Cardiac muscle cell (in vitro differentiated cells and primary cell): ENCODE measurements around the gene TP53RK. TPM values are rescaled to one million over a fixed set of nuclear protein-coding genes. Genes with fewer than 3 reads are reported as not detected.

Experiments used
- DNase-seq, 2 donors: peaks; one replicate each; pipeline versions ENCODE4 v3.0.0 to v3.0.0-alpha.2; 2010 to 2017; ENCODE audit warnings: low read depth in 1 of 2, low spot score in 1 of 2
- H3K27ac ChIP-seq: fragments of 200-600 bp; sonication (generic); 2 replicates; pipeline ENCODE4 v1.5.1; 2016
- H3K27me3 ChIP-seq: fragments of 200-600 bp; sonication (generic); 2 replicates; pipeline ENCODE4 v1.6.0; 2016; ENCODE audit warnings: control low read depth
- H3K36me3 ChIP-seq: fragments of 200-600 bp; sonication (generic); 2 replicates; pipeline ENCODE4 v1.5.1; 2016; ENCODE audit warnings: control low read depth
- H3K4me1 ChIP-seq: fragments of 200-600 bp; sonication (generic); 2 replicates; pipeline ENCODE4 v1.8.1; 2017; ENCODE audit warnings: low read depth, mild to moderate bottlenecking, mixed run types
- H3K4me3 ChIP-seq: fragments of 200-600 bp; sonication (generic); 2 replicates; pipeline ENCODE4 v1.5.1; 2016; ENCODE audit warnings: mild to moderate bottlenecking
- H3K9me3 ChIP-seq: fragments of 200-600 bp; sonication (generic); 2 replicates; pipeline ENCODE4 v1.5.1; 2017; ENCODE audit warnings: low read depth, mild to moderate bottlenecking, control low read depth
- CTCF ChIP-seq: IDR thresholded peaks from 2 replicates; pipeline ENCODE4 v1.5.1; 2012; ENCODE audit warnings: low read depth, mild to moderate bottlenecking, low read length
- polyA plus RNA-seq: library from polyadenylated mRNA; unstranded; fragments of >200 nt; fragmentation: Nextera tagmentation; extraction: Ambion mirVana; gene quantifications from 2 replicates; pipeline ENCODE4 v1.2.1, GENCODE V29; 2016
- total RNA-seq: library from RNA; depleted of rRNA; stranded (reverse); fragments of >200 nt; gene quantifications from 2 replicates; pipeline ENCODE4 v1.2.3, GENCODE V29; 2016

The TP53RK gene
- total and polyA plus RNA-seq, 2 experiments from 2014 or later: 15.8 to 19.6 TPM

DNA sequence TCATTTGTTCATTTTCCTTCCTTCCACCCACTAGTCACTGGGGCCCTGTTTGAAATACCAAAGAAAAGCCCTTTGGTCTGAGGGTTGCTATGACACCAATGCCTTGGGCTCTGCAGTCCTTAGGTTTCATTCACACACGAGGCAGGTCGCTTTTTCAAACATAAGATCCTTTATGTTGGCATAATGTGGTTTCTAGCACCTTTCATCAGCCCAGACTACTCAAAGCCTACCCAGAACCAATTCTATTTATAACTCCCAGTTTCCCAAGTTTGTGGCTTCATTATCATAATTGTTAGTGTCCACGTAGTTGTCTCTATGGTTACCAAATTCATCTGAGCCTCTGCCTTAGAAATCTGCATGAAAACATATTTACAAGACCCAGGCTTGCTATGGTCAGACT, 6.6 kb upstream of the TP53RK start:
- peak in 1 of 2 donors; percentile 88 for DNase-seq
- Histone ChIP-seq H3K9me3 (no peaks in the 10 kb centered on the region), H3K27ac (peak overlapping the region; percentile 42), H3K4me1 (peaks cover 13% of the 10 kb centered on the region), H3K27me3 (no peaks in the 10 kb centered on the region), H3K36me3 (no peaks in the 10 kb centered on the region), H3K4me3 (no peak overlapping the region)
- TF ChIP-seq CTCF: no peak

DNA sequence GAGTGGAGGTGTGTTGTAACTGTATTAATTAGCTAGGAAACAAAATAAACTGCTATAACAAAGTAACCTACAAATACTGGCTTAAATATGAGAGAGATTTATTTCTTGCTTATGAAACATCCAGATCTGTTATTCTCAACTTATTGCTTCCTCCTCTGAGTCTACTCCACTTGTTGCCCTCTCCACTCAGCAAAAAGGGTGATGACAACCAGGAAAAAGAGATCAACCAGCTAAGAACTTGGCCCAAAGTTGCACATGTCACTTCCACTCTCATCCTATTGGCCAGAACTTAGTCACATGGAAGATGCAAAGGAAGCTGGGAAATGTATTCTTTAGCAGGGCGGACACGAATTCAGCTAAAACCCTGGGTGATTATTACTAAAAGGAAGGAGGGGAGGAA, 5.2 kb upstream of the TP53RK start:
- Histone ChIP-seq H3K4me1 (peaks cover 13% of the 10 kb centered on the region), H3K27me3 (no peaks in the 10 kb centered on the region), H3K36me3 (no peaks in the 10 kb centered on the region), H3K4me3 (no peak overlapping the region), H3K9me3 (no peaks in the 10 kb centered on the region), H3K27ac (no peak overlapping the region)
- DNase-seq: peak; percentile 67 to 85
- TF ChIP-seq CTCF: no peak

- H3K4me1 ChIP-seq: peaks cover 18% of the 10 kb centered on the region
- TF ChIP-seq CTCF: no peak
- no peaks in the 10 kb centered on the region for H3K27me3 ChIP-seq
- H3K9me3 ChIP-seq: no peaks in the 10 kb centered on the region
- no peak overlapping the region for H3K27ac ChIP-seq
- no peak for DNase-seq
- H3K4me3 ChIP-seq: no peak overlapping the region
- no peaks in the 10 kb centered on the region for H3K36me3 ChIP-seq
Observed at GRCh38 chr20:46691196-46691595, 2.0 kb upstream of the TP53RK start.

- Histone ChIP-seq H3K4me1 (peaks cover 11% of the 10 kb centered on the region), H3K9me3 (no peaks in the 10 kb centered on the region), H3K27ac (no peak overlapping the region), H3K27me3 (no peaks in the 10 kb centered on the region), H3K4me3 (no peak overlapping the region), H3K36me3 (no peaks in the 10 kb centered on the region)
- no peak for DNase-seq
- TF ChIP-seq CTCF: no peak
Observed at GRCh38 chr20:46690219-46691106, 1.2 kb upstream of the TP53RK start.

DNA sequence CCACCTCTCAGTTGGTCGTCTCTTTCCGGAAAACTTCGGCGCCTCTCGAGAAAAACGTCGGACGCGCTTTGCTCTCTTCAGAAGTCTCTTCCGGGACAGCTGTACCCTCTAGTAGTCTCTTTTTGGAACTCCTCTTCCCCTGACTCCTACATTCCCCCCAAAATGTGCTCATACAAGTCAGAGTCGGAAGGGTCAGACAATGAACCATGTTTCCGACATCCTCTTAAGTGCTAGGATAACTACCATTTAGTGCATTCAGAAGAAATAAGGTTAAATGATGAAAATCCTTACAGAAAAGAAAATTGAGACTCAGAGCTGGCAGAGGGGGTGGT, 476 bp upstream of the TP53RK start:
- no peaks in the 10 kb centered on the region for H3K36me3 ChIP-seq
- no peak for DNase-seq
- peak overlapping the region; percentile 64 for H3K4me3 ChIP-seq
- no peak for TF ChIP-seq CTCF
- H3K9me3 ChIP-seq: no peaks in the 10 kb centered on the region
- no peak overlapping the region for H3K27ac ChIP-seq
- H3K4me1 ChIP-seq: peaks cover 9% of the 10 kb centered on the region
- no peaks in the 10 kb centered on the region for H3K27me3 ChIP-seq
